ENCODE results near the gene PPM1N.

DNA sequence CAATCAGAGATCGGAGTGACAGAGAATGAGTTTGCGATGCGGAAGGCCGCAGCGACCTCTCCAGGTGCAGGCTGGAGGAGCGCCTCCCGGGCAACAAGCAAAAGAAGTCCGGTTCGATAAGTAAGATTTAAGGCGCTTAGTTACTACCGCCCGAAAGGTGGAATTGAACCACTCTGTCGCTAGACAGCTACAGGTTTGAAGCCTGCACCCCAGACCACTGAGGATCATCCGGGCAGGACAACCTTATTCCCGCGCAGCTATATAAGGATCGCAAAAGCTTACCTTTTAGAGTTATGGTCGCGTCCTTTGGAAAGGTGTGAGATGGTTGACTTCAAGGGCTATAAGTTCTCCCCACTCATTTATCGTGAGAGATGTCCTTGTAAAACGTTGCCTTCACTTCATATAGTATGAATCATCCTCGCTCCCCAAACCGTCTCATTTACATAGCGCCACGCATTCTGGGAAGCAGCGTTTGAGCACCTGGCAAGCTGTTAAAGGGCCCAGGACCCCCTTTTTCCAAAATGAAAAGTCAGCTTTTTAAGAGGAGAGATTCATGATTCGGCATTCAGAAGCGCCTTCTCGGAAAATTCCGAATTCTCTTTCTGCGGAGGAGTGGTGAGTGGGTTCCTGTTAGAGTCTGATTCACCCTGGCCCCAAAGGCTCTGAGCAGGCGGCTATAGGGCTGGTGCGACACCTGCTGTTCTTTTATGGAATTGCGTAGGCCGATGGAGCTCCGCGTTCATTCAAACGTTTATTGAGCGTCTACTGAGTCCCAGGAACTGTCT, 19.6 kb upstream of the PPM1N start:
- TF ChIP-seq, protein P1, sequence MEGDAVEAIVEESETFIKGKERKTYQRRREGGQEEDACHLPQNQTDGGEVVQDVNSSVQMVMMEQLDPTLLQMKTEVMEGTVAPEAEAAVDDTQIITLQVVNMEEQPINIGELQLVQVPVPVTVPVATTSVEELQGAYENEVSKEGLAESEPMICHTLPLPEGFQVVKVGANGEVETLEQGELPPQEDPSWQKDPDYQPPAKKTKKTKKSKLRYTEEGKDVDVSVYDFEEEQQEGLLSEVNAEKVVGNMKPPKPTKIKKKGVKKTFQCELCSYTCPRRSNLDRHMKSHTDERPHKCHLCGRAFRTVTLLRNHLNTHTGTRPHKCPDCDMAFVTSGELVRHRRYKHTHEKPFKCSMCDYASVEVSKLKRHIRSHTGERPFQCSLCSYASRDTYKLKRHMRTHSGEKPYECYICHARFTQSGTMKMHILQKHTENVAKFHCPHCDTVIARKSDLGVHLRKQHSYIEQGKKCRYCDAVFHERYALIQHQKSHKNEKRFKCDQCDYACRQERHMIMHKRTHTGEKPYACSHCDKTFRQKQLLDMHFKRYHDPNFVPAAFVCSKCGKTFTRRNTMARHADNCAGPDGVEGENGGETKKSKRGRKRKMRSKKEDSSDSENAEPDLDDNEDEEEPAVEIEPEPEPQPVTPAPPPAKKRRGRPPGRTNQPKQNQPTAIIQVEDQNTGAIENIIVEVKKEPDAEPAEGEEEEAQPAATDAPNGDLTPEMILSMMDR (IDR thresholded peaks at IDR 0.05): peak in 5 of 7 experiments; percentile 96 to 100 (median 97)
- no peak for TF ChIP-seq POLR2A (IDR thresholded peaks at IDR 0.05)
- no peak for TF ChIP-seq EP300 (IDR thresholded peaks at IDR 0.05)

All from stomach (tissue), 4 donors.